Right lobe of liver (tissue), 6 donors: ENCODE data around the gene LZIC. TPM values are rescaled to one million over a fixed set of nuclear protein-coding genes. Genes with fewer than 3 reads are reported as not detected.

Experiments used
- ATAC-seq, 4 donors: fragments of 200-7000 bp; cut with Tn5 transposase; one replicate each; pipeline ENCODE4 v1.9.1; 2020; ENCODE audit warnings: mild to moderate bottlenecking in 4 of 4, moderate library complexity in 4 of 4
- DNase-seq, 3 donors: peaks; one replicate each; pipeline ENCODE4 v3.0.0-alpha.2; 2020
- H3K27ac ChIP-seq, 3 donors: fragments of 200-600 bp; one replicate each; pipeline ENCODE4 v1.8.0; 2022
- H3K27me3 ChIP-seq, 2 donors: fragments of 200-600 bp; one replicate each; pipeline ENCODE4 v1.8.0; 2022
- H3K36me3 ChIP-seq, 4 donors: fragments of 200-600 bp; sonication (generic) in 1 of 4; one replicate each; pipeline versions ENCODE4 v1.5.1 to v1.8.0; 2017 to 2022; ENCODE audit warnings: control low read depth in 1 of 4
- H3K4me1 ChIP-seq, 4 donors: fragments of 200-600 bp; sonication (generic) in 1 of 4; one replicate each; pipeline versions ENCODE4 v1.5.1 to v1.8.0; 2017 to 2022; ENCODE audit warnings: control low read depth in 1 of 4
- H3K4me3 ChIP-seq, 3 donors: fragments of 200-600 bp; one replicate each; pipeline ENCODE4 v1.8.0; 2022
- H3K9me3 ChIP-seq, 4 donors: fragments of 200-600 bp; sonication (generic) in 1 of 4; one replicate each; pipeline versions ENCODE4 v1.5.1 to v1.8.0; 2017 to 2022; ENCODE audit warnings: control low read depth in 1 of 4
- CTCF ChIP-seq, 4 donors: fragments of 200-600 bp in 3 of 4; fragments of 450-650 bp in 1 of 4; IDR thresholded peaks; one replicate each; pipeline versions ENCODE4 v1.5.1 to v1.8.0; 2016 to 2022; ENCODE audit warnings: antibody characterized with exemption in 4 of 4, mild to moderate bottlenecking in 2 of 4
- POLR2A ChIP-seq: fragments of 450-650 bp; IDR thresholded peaks from one replicate; pipeline ENCODE4 v1.6.1; 2017; ENCODE audit warnings: antibody characterized with exemption, mild to moderate bottlenecking
- WGBS: methylation state at CpG from one replicate; pipeline ENCODE4 v1.1.6; 2018; ENCODE audit warnings: low coverage, low lambda C conversion rate; ENCODE audit not compliant: insufficient coverage; ENCODE audit errors: missing lambda C conversion rate; 5-methylcytosine and 5-hydroxymethylcytosine counted together
- intact Hi-C, 2 donors: fragments of 100-400 bp; cut with DNase I; formaldehyde crosslinking; loops; one replicate each; pipeline versions ENCODE4 v1.11.2 to v1.14.1; 2022
- total RNA-seq, 6 experiments: library from RNA; depleted of rRNA in 2 of 6; stranded (reverse); fragments of >200 nt in 2 of 6; fragmentation: NEBNext Ultra II Directional in 3 of 6; extraction: Animal tissue kit (Norgen Biotek cat#: 25700) in 3 of 6; gene quantifications; one replicate each; pipeline versions ENCODE4 v1.1.0 to v1.2.4, GENCODE V29; 2016 to 2023
- donor health status: DM: no; HTN: yes; CAD: no.
- donor health status: DM: no; HTN: no; CAD: no.
- donor health status: DM: no; HTN: no; CAD: no.
- donor health status: DM: no; HTN: yes; CAD: no.
- donor health status: DM: no; HTN: yes; CAD: no.

LZIC gene
- total RNA-seq, 6 experiments from 2014 or later = 10.6 to 18.5 (median 15.9) TPM

GRCh38 chr1:9916452-9916851 lies 26.7 kb downstream of the LZIC start:
- intact Hi-C loops = no loop called here
- no peaks in the 10 kb centered on the region for H3K27me3 ChIP-seq
- no peaks in the 10 kb centered on the region for H3K9me3 ChIP-seq
- no peak for DNase-seq
- no peak overlapping the region for H3K27ac ChIP-seq
- no peaks in the 10 kb centered on the region for H3K36me3 ChIP-seq
- peaks cover 0 to 4% (median 0%) of the 10 kb centered on the region in 4 donors for H3K4me1 ChIP-seq
- ATAC-seq = no peak
- no peak overlapping the region for H3K4me3 ChIP-seq
- TF ChIP-seq POLR2A (no peak), CTCF (IDR thresholded peaks at IDR 0.05) (no peak)
- WGBS = 85% methylated on average over 2 of the region's 2 CpGs

GRCh38 chr1:9914610-9914937 lies 28.6 kb downstream of the LZIC start:
- intact Hi-C loops = no loop called here
- Histone ChIP-seq H3K27ac (no peak overlapping the region), H3K27me3 (no peaks in the 10 kb centered on the region), H3K4me3 (no peak overlapping the region), H3K4me1 (peaks cover 0 to 5% (median 2%) of the 10 kb centered on the region in 4 donors), H3K9me3 (no peaks in the 10 kb centered on the region), H3K36me3 (no peaks in the 10 kb centered on the region)
- DNase-seq (no peak), ATAC-seq (no peak)
- TF ChIP-seq POLR2A (no peak), CTCF (IDR thresholded peaks at IDR 0.05) (peak in 2 of 4 donors; percentile 27 to 36)
- 72% methylated on average over 2 of the region's 2 CpGs for WGBS

- no peak for DNase-seq
- Histone ChIP-seq H3K4me3 (no peak overlapping the region), H3K4me1 (peaks cover 0 to 13% (median 5%) of the 10 kb centered on the region in 4 donors), H3K9me3 (no peaks in the 10 kb centered on the region), H3K27me3 (no peaks in the 10 kb centered on the region), H3K36me3 (no peaks in the 10 kb centered on the region), H3K27ac (no peak overlapping the region)
- no peak for ATAC-seq
- intact Hi-C loops = no loop called here
- 74% methylated on average over 10 of the region's 12 CpGs for WGBS
- TF ChIP-seq POLR2A (no peak), CTCF (IDR thresholded peaks at IDR 0.05) (no peak)
Measured at GRCh38 chr1:9912264-9912936, 30.8 kb downstream of the LZIC start.

GRCh38 chr1:9910423-9911178 lies 32.6 kb downstream of the LZIC start:
- Histone ChIP-seq H3K4me1 (peaks cover 0 to 13% (median 5%) of the 10 kb centered on the region in 4 donors), H3K27me3 (no peaks in the 10 kb centered on the region), H3K27ac (peak overlapping the region; percentile 55 to 89 (median 75)), H3K4me3 (peak overlapping the region; percentile 40 to 67 (median 52)), H3K36me3 (no peaks in the 10 kb centered on the region), H3K9me3 (no peaks in the 10 kb centered on the region)
- ATAC-seq = peak; percentile 95 to 98 (median 96)
- WGBS = under 1% methylated on average over 30 of the region's 45 CpGs
- TF ChIP-seq CTCF (IDR thresholded peaks at IDR 0.05) (no peak), POLR2A (peak; percentile 76)
- DNase-seq = peak; percentile 100
- intact Hi-C loops = no loop called here
